Measurements from ENCODE around the gene PPP2R2D.

The PPP2R2D gene

DNA sequence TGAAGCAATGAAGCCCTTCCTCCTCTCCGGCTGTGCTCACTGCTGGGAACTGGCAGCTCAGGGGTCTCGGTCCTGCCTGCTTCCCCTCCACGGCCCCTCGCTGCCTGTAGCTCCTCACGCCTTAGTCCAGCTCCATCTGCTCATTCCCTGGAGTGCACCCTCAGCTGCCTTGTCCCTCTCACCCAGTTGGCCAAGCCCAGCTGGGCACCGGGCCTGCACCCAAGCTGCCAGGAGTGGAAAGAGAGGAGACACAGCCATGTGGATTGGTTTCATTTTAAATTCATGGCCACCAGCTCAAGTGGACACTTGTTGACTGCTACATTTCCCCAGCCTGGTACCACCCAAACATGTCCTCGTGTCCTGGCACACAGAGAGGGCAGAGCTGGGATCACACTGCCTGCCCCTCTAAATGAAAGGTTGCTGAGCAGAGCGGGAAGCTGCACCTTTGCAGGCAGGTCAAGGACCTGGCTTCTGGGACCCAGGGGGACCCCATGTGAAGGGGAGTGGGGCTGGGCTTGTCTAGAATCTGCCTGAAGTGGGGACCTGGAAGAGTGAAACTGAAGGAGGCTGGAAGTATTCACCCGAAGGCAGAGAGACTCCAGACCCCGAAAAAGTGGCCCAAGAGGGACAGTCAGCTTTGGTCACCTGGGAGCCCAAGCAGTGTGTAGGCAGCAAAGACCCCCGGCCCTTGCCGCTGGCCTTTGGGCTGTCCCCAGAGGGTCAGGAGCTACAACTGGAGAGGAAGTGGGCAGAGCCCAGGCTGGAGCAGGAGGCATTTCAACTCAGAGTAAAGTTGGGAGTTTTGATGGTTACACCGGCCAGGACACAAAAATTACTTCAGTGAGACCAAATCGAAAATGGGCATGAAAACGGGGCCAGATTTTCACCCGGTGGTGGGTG, 95.9 kb downstream of the PPP2R2D start:
- DNase-seq (ENCODE audit: low read depth in 2 of 2) = no peak

DNA sequence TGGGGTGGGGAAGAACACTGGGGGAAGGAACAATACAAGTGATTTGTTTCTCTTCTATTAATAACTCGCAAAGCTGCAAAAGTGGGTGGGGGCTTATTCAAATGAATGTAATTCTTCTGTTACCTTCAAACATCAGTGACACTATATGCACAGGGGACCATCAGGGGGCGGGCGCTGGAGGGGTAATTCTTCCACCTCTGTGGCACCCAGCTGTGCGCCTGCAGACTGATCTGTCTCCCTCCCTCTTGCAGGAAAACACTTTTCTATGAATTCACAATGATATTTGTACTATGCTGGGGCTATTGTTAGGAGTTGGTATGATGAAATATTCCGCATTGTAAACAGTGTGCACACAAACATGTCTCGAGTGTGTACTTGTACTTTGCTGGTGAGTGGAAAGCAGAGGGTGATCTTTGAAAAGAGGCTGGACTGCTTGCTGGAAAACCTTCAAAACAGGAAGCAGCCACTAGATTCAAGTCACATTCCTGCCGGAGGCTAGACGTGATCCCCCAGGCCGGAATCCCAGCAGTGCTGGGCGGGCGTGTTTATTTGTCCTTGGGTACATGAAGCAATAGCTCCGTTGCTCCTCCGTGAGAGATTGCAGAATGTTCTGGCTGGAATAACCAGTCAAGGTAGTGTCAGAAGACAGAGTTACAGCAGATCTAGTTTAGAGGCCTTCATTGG, 96.7 kb downstream of the PPP2R2D start:
- DNase-seq (ENCODE audit: low read depth in 2 of 2) = no peak

- DNase-seq (ENCODE audit: low read depth in 2 of 2) = no peak
These were observed 97.4 kb downstream of the PPP2R2D start for GRCh38 chr10:131998050-131998844.

- DNase-seq (ENCODE audit: low read depth in 2 of 2) = no peak
These were observed 98.3 kb downstream of the PPP2R2D start for GRCh38 chr10:131998845-131999681.

GRCh38 chr10:132001238-132001972, 100.6 kb downstream of the PPP2R2D start:
- DNase-seq (ENCODE audit: low read depth in 2 of 2) = no peak

GRCh38 chr10:132002004-132002403, 101.2 kb downstream of the PPP2R2D start:
- no peak for DNase-seq (ENCODE audit: low read depth in 2 of 2)

- no peak for DNase-seq (ENCODE audit: low read depth in 2 of 2)
These were observed 102.6 kb downstream of the PPP2R2D start for GRCh38 chr10:132003282-132003924.

GRCh38 chr10:132004052-132004451, 103.2 kb downstream of the PPP2R2D start:
- no peak for DNase-seq (ENCODE audit: low read depth in 2 of 2)

DNA sequence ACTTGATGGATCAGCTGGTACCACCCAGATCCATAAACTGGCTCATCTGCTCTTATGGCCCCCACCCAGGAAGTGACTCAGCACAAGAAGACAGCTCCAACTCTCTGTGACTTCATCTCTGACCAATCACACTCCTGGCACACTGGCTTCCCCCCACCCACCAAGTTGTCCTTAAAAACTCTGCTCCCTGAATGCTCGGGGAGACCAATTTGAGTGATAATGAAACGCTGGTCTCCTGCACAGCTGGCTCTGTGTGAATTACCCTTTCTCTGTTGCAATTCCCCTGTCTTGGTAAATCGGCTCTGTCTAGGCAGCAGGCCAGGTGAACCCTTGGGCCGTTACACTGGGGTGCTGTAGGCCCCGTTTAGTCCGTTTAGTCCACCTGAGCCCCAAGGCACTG, 104.3 kb downstream of the PPP2R2D start:
- no peak for DNase-seq (ENCODE audit: low read depth in 2 of 2)

- no peak for DNase-seq (ENCODE audit: low read depth in 2 of 2)
These were observed 106.2 kb downstream of the PPP2R2D start for GRCh38 chr10:132006966-132007365.

DNA sequence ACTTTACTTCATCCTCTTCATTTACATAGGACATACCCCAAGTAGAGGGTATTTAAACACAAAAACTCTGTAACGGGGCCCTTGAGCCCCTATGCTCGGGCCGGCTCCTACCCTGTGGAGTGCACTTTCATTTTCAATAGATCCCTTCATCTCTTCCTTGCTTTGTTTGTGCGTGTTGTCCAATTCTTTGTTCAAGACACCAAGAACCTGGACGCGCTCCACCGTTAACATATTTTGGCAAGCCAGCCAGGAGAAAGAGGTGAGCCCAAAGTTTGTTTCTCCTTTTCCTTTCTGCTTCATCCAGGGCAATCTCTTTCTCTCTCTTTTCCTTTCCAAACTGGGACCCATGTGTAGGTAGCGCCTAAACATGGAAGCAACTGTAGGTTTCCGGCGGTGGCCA, 106.9 kb downstream of the PPP2R2D start:
- no peak for DNase-seq (ENCODE audit: low read depth in 2 of 2)
